ENCODE measurements around the gene LYAR.

GRCh38 chr4:4248029-4248884, 41.7 kb downstream of the LYAR start, which contains the start of gene TMEM128:
- TF ChIP-seq CTCF (IDR thresholded peaks at IDR 0.05) (peak in 1 of 3 experiments; percentile 27), POLR2A (IDR thresholded peaks at IDR 0.05; ENCODE audit: low read depth) (peak; percentile 47), POLR2AphosphoS5 (IDR thresholded peaks at IDR 0.05) (peak; percentile 86 to 94), EP300 (IDR thresholded peaks at IDR 0.05) (no peak)

Data from esophagus muscularis mucosa (tissue), 4 donors.